ENCODE measurements around the gene SNPH.

The SNPH gene

GRCh38 chr20:1313236-1313964 lies 47.3 kb downstream of the SNPH start:
- no peak for TF ChIP-seq SPI1 (IDR thresholded peaks at IDR 0.05; ENCODE audit: borderline replicate concordance, low read depth)
- TF ChIP-seq CTCF (IDR thresholded peaks at IDR 0.05; ENCODE audit: insufficient read depth, low read length) = peak; percentile 70
- Histone ChIP-seq H3K27ac (replicated peaks) (no peak overlapping the region), H3K27me3 (ENCODE audit: insufficient read depth, poor library complexity, severe bottlenecking) (no peaks in the 10 kb centered on the region), H3K4me3 (replicated peaks; ENCODE audit: insufficient read depth, low read length) (no peak overlapping the region)
- peak in 1 of 2 experiments; percentile 49 for DNase-seq (ENCODE audit: low read depth in 1 of 2, low spot score in 1 of 2)

GRCh38 chr20:1315804-1316203 lies 49.7 kb downstream of the SNPH start:
- TF ChIP-seq SPI1 (IDR thresholded peaks at IDR 0.05; ENCODE audit: borderline replicate concordance, low read depth) (no peak), POLR2AphosphoS5 (IDR thresholded peaks at IDR 0.05; ENCODE audit: low read depth) (no peak), REST (IDR thresholded peaks at IDR 0.05; ENCODE audit: insufficient replicate concordance, low read depth) (no peak), GABPA (IDR thresholded peaks at IDR 0.05; ENCODE audit: low read depth) (no peak), CTCF (IDR thresholded peaks at IDR 0.05; ENCODE audit: insufficient read depth, low read length) (no peak)
- DNase-seq (ENCODE audit: low read depth in 1 of 2, low spot score in 1 of 2) = no peak
- H3K27ac ChIP-seq (replicated peaks) = no peak overlapping the region
- no peak overlapping the region for H3K4me3 ChIP-seq (replicated peaks; ENCODE audit: insufficient read depth, low read length)
- H3K27me3 ChIP-seq (ENCODE audit: insufficient read depth, poor library complexity, severe bottlenecking) = no peaks in the 10 kb centered on the region

- no peak for TF ChIP-seq GABPA (IDR thresholded peaks at IDR 0.05; ENCODE audit: low read depth)
- no peak for TF ChIP-seq SPI1 (IDR thresholded peaks at IDR 0.05; ENCODE audit: borderline replicate concordance, low read depth)
- TF ChIP-seq REST (IDR thresholded peaks at IDR 0.05; ENCODE audit: insufficient replicate concordance, low read depth) = no peak
- no peak overlapping the region for H3K4me3 ChIP-seq (replicated peaks; ENCODE audit: insufficient read depth, low read length)
- H3K27me3 ChIP-seq (ENCODE audit: insufficient read depth, poor library complexity, severe bottlenecking) = no peaks in the 10 kb centered on the region
- no peak for DNase-seq (ENCODE audit: low read depth in 1 of 2, low spot score in 1 of 2)
- H3K27ac ChIP-seq (replicated peaks) = no peak overlapping the region
Observed at GRCh38 chr20:1317545-1318255, 51.6 kb downstream of the SNPH start.

GRCh38 chr20:1319051-1319450 lies 53.0 kb downstream of the SNPH start:
- Histone ChIP-seq H3K27me3 (ENCODE audit: insufficient read depth, poor library complexity, severe bottlenecking) (no peaks in the 10 kb centered on the region), H3K4me3 (replicated peaks; ENCODE audit: insufficient read depth, low read length) (no peak overlapping the region), H3K27ac (replicated peaks) (no peak overlapping the region)
- no peak for TF ChIP-seq POLR2AphosphoS5 (IDR thresholded peaks at IDR 0.05; ENCODE audit: low read depth)
- no peak for TF ChIP-seq CTCF (IDR thresholded peaks at IDR 0.05; ENCODE audit: insufficient read depth, low read length)
- no peak for TF ChIP-seq SPI1 (IDR thresholded peaks at IDR 0.05; ENCODE audit: borderline replicate concordance, low read depth)
- no peak for TF ChIP-seq REST (IDR thresholded peaks at IDR 0.05; ENCODE audit: insufficient replicate concordance, low read depth)
- TF ChIP-seq GABPA (IDR thresholded peaks at IDR 0.05; ENCODE audit: low read depth) = no peak
- no peak for DNase-seq (ENCODE audit: low read depth in 1 of 2, low spot score in 1 of 2)

Data from HL-60 (cell line).